SK-N-SH (cell line): ENCODE results near the gene ESYT3.

Source experiments
- CHD2 ChIP-seq: fragments of 150-350 bp; IDR thresholded peaks from 2 replicates; pipeline ENCODE4 v1.6.1; 2018; ENCODE audit warnings: low read length; ENCODE audit not compliant: partially characterized antibody
- EZH2phosphoT487 ChIP-seq: fragments of 200-600 bp; sonication (generic); IDR thresholded peaks from 2 replicates; pipeline ENCODE4 v1.6.1; 2017; ENCODE audit warnings: low read depth, mixed run types, mild to moderate bottlenecking, antibody characterized with exemption, moderate library complexity, borderline replicate concordance
- FOSL2 ChIP-seq: IDR thresholded peaks from 2 replicates; pipeline ENCODE4 v1.4.0; 2012; ENCODE audit warnings: low read depth, mild to moderate bottlenecking, moderate library complexity, borderline replicate concordance
- GABPA ChIP-seq: IDR thresholded peaks from 2 replicates; pipeline ENCODE4 v1.4.0; 2012; ENCODE audit warnings: low read depth, mild to moderate bottlenecking
- RCOR1 ChIP-seq: fragments of 150-350 bp; IDR thresholded peaks from 2 replicates; pipeline ENCODE4 v1.6.1; 2017; ENCODE audit warnings: antibody characterized with exemption, low read length
- RFX5 ChIP-seq: IDR thresholded peaks from 2 replicates; pipeline ENCODE4 v1.6.1; 2012; ENCODE audit warnings: mild to moderate bottlenecking, improper control_type of control experiment, low read length
- TF ChIP-seq, protein P1 (sequence below): IDR thresholded peaks from 2 replicates; pipeline ENCODE4 v1.6.1; 2012; ENCODE audit warnings: mild to moderate bottlenecking, low read depth, low read length, moderate library complexity
- TF ChIP-seq, protein P2 (sequence below): fragments of 150-350 bp; IDR thresholded peaks from 2 replicates; pipeline ENCODE4 v1.6.1; 2017; ENCODE audit warnings: antibody characterized with exemption, low read length, low read depth, borderline replicate concordance
- TF ChIP-seq, protein P3 (sequence below): fragments of 200-600 bp; sonication (generic); IDR thresholded peaks from 2 replicates; pipeline ENCODE4 v1.6.1; 2017; ENCODE audit warnings: antibody characterized with exemption, mild to moderate bottlenecking, moderate library complexity
- TF ChIP-seq, protein P4 (sequence below): IDR thresholded peaks from 2 replicates; pipeline ENCODE4; 2012
- TF ChIP-seq, protein P5 (sequence below): IDR thresholded peaks from 2 replicates; pipeline ENCODE4 v1.4.0; 2012; ENCODE audit warnings: low read depth

DNA sequence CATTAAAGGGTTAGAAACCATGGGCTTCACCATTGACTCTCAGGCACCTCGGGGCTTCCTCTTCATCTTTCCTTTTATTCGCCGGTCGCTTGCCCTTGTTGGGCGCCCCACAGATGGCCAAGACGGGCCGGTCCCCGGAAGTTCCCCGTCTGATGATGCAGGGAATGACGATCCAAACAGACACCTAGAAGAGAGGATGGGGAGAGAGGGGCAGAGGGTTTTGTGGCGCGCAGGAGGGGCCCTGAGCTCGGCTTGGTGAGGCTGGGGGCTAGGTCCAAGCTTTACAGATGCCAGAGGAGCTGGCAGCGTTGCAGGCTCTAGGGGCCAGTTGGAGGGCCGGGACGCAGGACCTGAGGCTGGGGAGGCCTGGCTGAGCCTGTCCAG, 532 bp upstream of the ESYT3 start:
- TF ChIP-seq, protein P1, sequence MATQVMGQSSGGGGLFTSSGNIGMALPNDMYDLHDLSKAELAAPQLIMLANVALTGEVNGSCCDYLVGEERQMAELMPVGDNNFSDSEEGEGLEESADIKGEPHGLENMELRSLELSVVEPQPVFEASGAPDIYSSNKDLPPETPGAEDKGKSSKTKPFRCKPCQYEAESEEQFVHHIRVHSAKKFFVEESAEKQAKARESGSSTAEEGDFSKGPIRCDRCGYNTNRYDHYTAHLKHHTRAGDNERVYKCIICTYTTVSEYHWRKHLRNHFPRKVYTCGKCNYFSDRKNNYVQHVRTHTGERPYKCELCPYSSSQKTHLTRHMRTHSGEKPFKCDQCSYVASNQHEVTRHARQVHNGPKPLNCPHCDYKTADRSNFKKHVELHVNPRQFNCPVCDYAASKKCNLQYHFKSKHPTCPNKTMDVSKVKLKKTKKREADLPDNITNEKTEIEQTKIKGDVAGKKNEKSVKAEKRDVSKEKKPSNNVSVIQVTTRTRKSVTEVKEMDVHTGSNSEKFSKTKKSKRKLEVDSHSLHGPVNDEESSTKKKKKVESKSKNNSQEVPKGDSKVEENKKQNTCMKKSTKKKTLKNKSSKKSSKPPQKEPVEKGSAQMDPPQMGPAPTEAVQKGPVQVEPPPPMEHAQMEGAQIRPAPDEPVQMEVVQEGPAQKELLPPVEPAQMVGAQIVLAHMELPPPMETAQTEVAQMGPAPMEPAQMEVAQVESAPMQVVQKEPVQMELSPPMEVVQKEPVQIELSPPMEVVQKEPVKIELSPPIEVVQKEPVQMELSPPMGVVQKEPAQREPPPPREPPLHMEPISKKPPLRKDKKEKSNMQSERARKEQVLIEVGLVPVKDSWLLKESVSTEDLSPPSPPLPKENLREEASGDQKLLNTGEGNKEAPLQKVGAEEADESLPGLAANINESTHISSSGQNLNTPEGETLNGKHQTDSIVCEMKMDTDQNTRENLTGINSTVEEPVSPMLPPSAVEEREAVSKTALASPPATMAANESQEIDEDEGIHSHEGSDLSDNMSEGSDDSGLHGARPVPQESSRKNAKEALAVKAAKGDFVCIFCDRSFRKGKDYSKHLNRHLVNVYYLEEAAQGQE: no peak
- TF ChIP-seq RFX5 (no peak), CHD2 (no peak), EZH2phosphoT487 (no peak), GABPA (no peak), RCOR1 (no peak), FOSL2 (no peak)
- TF ChIP-seq, protein P2, sequence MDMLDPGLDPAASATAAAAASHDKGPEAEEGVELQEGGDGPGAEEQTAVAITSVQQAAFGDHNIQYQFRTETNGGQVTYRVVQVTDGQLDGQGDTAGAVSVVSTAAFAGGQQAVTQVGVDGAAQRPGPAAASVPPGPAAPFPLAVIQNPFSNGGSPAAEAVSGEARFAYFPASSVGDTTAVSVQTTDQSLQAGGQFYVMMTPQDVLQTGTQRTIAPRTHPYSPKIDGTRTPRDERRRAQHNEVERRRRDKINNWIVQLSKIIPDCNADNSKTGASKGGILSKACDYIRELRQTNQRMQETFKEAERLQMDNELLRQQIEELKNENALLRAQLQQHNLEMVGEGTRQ: no peak
- TF ChIP-seq, protein P3, sequence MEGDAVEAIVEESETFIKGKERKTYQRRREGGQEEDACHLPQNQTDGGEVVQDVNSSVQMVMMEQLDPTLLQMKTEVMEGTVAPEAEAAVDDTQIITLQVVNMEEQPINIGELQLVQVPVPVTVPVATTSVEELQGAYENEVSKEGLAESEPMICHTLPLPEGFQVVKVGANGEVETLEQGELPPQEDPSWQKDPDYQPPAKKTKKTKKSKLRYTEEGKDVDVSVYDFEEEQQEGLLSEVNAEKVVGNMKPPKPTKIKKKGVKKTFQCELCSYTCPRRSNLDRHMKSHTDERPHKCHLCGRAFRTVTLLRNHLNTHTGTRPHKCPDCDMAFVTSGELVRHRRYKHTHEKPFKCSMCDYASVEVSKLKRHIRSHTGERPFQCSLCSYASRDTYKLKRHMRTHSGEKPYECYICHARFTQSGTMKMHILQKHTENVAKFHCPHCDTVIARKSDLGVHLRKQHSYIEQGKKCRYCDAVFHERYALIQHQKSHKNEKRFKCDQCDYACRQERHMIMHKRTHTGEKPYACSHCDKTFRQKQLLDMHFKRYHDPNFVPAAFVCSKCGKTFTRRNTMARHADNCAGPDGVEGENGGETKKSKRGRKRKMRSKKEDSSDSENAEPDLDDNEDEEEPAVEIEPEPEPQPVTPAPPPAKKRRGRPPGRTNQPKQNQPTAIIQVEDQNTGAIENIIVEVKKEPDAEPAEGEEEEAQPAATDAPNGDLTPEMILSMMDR: no peak
- TF ChIP-seq, protein P4, sequence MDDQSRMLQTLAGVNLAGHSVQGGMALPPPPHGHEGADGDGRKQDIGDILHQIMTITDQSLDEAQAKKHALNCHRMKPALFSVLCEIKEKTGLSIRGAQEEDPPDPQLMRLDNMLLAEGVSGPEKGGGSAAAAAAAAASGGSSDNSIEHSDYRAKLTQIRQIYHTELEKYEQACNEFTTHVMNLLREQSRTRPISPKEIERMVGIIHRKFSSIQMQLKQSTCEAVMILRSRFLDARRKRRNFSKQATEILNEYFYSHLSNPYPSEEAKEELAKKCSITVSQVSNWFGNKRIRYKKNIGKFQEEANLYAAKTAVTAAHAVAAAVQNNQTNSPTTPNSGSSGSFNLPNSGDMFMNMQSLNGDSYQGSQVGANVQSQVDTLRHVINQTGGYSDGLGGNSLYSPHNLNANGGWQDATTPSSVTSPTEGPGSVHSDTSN: no peak
- TF ChIP-seq, protein P5, sequence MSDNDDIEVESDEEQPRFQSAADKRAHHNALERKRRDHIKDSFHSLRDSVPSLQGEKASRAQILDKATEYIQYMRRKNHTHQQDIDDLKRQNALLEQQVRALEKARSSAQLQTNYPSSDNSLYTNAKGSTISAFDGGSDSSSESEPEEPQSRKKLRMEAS: no peak
